T1000 (cell line): ENCODE results near the gene HOXD11.

ENCODE experiments used
- DNase-seq: peaks from one replicate; lab custom pipeline; 2025; ENCODE audit warnings: mixed read lengths; lab: John Stamatoyannopoulos, UW

Gene HOXD11

DNA sequence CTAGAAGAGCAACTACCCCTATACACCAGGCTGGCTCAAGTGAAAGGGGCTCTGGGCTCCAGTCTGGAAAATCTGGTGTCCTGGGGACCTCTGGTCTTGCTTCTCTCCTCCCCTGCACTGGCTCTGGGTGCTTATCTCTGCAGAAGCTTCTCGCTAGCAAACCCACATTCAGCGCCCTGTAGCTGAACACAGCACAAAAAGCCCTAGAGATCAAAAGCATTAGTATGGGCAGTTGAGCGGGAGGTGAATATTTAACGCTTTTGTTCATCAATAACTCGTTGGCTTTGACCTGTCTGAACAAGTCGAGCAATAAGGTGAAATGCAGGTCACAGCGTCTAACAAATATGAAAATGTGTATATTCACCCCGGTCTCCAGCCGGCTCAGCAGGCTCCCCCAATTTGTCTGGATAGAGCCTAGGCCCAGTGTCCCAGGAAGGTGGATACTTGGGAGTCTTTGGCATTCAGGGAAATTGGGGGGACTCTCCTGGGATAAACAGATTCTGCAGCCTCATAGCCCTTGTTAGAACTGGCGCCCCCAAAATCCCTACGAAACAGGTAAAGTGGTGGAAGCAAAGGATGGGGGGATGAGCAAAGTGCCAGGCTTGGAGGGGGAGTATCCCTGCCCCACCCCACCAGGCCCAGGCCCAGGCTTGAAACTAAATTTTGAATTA, 41.8 kb downstream of the HOXD11 start:
- no peak for DNase-seq

- no peak for DNase-seq
Observed at GRCh38 chr2:176149481-176149938, 42.4 kb downstream of the HOXD11 start.

DNA sequence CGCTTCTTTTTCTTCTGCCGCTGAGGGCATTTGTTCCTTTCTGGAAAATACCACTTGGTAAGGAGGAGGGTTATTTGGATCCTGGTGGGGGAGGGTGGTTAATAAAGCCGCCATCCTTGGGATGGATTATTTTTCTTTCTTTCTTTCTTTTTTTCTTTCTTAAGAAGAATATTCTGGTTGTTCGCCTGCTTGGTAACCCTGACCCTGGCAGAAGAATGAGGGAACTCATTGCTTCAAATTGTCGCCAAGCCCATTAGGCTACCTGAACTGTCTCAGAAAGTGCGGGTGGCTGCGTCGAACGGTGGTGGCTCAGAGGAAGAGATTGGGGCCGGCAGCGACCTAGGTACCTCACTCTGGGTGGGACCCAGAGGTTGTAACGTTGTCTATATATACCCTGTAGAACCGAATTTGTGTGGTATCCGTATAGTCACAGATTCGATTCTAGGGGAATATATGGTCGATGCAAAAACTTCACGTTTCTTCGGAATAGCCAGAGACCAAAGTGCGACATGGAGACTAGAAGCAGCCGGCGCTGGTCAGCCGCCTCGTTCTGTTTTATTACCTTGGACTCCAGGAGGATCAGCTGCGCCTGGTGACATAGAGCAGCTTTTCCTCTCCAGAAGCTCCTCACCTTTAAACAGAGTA, 43.0 kb downstream of the HOXD11 start:
- no peak for DNase-seq

DNA sequence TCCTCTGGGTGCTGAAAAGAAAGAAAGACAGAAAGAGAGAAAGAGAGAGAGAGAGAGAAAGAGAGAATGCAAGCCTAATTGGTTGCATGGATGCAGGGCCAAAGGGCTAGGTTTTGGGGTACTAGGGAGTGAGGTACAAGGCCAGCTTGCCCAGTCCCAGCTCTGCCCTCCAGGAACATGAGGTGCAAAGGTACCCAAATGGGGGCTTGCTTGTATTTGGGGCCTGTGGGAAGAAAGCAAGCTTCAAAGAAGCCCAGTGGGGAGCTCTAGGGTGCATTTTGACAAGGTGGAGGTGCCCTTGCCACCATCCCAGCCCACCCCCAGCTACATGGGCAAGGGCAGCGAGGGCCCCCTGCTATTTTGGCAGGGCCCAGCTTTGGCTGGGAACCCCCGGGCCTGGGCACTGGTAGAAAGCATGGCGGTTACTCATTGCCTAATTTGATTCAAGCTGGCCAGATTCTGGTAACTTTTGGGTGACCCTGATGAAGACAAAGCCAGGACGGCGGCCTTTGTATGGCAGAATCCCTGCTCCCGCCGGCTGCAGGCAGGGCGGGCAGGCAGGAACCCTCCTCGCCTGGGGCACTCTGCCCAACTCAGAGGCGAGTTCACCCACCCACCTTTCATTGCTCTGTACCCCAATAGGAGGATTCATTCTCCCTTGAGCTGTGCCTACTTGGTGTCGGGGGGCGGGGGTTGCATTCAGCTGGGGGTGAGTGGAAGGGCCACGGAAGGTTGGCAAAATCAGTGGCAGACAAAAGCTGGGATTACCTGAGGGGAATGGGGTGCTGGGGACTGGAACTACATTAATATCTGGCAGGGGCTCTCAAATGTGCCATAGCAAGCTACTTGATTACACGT, 43.7 kb downstream of the HOXD11 start:
- DNase-seq, result no peak

DNA sequence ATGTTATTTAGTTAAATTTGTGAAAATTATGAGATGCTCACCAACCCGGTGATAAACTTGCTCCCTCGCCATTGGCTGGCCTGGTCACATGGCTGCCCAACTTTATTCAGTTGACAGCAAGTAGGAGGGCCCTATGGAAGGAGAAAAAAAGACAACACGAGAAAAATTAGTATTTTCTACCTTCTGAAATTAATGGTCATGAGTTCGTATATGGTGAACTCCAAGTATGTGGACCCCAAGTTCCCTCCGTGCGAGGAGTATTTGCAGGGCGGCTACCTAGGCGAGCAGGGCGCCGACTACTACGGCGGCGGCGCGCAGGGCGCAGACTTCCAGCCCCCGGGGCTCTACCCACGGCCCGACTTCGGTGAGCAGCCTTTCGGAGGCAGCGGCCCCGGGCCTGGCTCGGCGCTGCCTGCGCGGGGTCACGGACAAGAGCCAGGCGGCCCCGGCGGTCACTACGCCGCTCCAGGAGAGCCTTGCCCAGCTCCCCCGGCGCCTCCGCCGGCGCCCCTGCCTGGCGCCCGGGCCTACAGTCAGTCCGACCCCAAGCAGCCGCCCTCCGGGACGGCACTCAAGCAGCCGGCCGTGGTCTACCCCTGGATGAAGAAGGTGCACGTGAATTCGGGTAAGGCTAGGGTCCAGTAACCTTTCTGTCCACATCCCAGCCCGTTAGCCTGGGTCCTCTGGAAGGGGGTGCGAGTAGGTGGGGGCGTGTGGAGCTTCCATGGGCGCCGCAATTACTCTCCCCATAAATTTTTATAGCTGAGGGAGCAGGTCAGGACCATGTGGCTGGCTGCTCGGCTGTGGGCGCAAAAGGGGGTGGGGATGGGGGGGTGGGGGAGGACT, 44.6 kb downstream of the HOXD11 start, which contains the start of gene HOXD4:
HOXD4 (plus strand) TSS at position 109 of the 846 bp plus-strand sequence; CDS start at position 193, 84 bp downstream.
- DNase-seq, result no peak

GRCh38 chr2:176152350-176153181, 45.5 kb downstream of the HOXD11 start:
- no peak for DNase-seq

GRCh38 chr2:176154576-176155252, 47.6 kb downstream of the HOXD11 start:
- DNase-seq, result no peak

GRCh38 chr2:176155356-176156044, 48.4 kb downstream of the HOXD11 start:
- no peak for DNase-seq

GRCh38 chr2:176156301-176156806, 49.3 kb downstream of the HOXD11 start:
- no peak for DNase-seq

DNA sequence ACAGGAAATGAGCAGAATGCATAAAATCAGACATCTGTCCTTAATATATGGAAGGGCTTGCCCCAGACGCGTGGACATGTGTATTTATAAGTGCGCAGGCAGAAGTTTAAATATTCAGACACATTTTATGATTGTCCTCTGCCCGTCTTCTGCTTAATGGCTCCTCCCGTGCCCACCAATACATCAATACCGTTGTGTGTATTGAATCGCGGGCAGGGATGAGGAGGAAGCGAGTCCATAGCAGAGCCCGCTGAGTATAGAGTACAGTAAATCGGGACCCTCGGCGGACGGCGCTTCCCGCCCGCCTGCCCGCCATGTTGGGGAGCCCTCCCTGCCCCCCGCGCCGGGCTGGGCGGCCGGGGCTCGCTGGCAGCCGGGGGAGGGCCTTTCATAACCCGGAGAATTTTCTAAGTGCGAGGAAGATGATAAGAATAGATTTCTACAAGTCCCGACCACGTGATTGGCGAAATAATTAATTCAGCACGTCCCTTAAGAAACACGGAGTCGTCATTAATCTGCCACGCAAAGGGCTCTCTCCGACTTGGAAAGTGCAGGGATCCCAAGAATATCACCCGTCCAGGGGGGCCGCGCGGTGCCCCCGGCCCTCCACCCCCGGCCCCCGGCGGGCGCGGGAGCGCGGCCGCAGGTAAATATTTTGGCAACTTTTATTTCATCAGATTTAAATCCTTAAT, 49.9 kb downstream of the HOXD11 start, which contains the start of gene HOXD3:
HOXD3 (plus strand) TSS at position 501 of the 692 bp plus-strand sequence. CDS start 11,808 bp downstream, outside the sequence.
- no peak for DNase-seq

DNA sequence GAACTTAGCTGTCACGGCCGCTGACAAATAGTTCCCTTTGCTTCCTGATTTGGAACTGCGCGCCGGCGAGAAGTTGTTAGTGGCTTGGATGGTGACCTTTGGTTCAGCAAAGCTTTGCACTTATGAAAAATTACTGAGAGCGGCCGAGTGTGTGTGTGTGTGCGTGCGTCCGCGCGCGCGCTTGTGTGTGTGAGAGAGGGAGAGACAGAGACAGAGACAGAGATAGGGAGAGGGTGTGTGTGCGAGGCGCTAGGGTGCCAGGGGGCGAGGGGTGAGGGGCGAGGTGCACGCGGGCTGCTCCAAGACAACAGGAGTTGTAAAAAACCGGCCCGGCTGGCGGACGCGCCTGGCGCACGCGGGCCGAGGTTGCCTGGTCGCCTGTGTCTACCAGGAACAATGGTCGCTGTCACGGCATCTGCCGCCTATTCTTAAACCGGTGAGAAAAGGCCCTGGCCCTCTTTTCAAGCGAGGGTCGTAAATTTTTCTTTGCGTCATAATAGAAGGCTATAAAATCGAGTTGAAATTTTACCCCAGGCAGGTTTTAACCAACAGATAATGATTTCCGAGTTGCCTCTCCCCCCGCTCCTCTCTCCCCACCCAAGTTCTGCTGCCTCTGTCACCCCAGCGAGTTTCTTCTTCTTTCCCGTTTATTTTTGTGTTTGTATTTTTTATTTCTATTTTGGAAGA, 50.6 kb downstream of the HOXD11 start:
- DNase-seq, result no peak

- DNase-seq, result no peak
Observed at GRCh38 chr2:176158186-176158591, 51.1 kb downstream of the HOXD11 start.

- no peak for DNase-seq
Observed at GRCh38 chr2:176158855-176159662, 52.0 kb downstream of the HOXD11 start.
